Activated T-cell treated with anti-CD3 and anti-CD28 coated beads for 1 hour (primary cell): ENCODE data around the gene PLK4.
"Not testable (repeated sequence)": the region's sequence is repeated elsewhere in the genome, so short reads cannot be mapped to it uniquely, and the experiment has no call there.

ENCODE experiments used
- DNase-seq: peaks from one replicate; pipeline ENCODE4 v3.0.0-alpha.2; 2020; ENCODE audit warnings: low read depth

The PLK4 gene

GRCh38 chr4:127905029-127905428 is 24.3 kb downstream of the PLK4 start:
- DNase-seq, result no peak

GRCh38 chr4:127916512-127916911 is 35.8 kb downstream of the PLK4 start:
- no peak for DNase-seq

- no peak for DNase-seq
Observed at GRCh38 chr4:127917151-127917550, 36.5 kb downstream of the PLK4 start.

- no peak for DNase-seq
Observed at GRCh38 chr4:127920521-127920920, 39.8 kb downstream of the PLK4 start.

- no peak for DNase-seq
Observed at GRCh38 chr4:127922226-127922625, 41.5 kb downstream of the PLK4 start.

GRCh38 chr4:127925720-127926119 is 45.0 kb downstream of the PLK4 start:
- not testable (repeated sequence) for DNase-seq

GRCh38 chr4:127930175-127930574 is 49.5 kb downstream of the PLK4 start:
- no peak for DNase-seq

GRCh38 chr4:127931836-127932235 is 51.1 kb downstream of the PLK4 start:
- DNase-seq, result not testable (repeated sequence)

- no peak for DNase-seq
Observed at GRCh38 chr4:127936974-127937373, 56.3 kb downstream of the PLK4 start.
